MM.1S (cell line): ENCODE data around the gene CCR6.

Source experiments
- DNase-seq: peaks from one replicate; pipeline ENCODE4 v3.0.0-alpha.2; 2015
- H2AFZ ChIP-seq: fragments of 300-600 bp; sonication (generic); 2 replicates; pipeline ENCODE4 v1.6.0; 2016; ENCODE audit warnings: antibody characterized with exemption, low read length
- H3F3A ChIP-seq: fragments of 300-600 bp; sonication (generic); 2 replicates; pipeline ENCODE4 v1.6.1; 2016; ENCODE audit warnings: mild to moderate bottlenecking, antibody characterized with exemption, low read length, moderate library complexity, mixed read lengths; ENCODE audit not compliant: insufficient read depth
- H3K27ac ChIP-seq: fragments of 300-600 bp; sonication (generic); 2 replicates; pipeline ENCODE4 v1.5.1; 2016; ENCODE audit warnings: mild to moderate bottlenecking, low read length
- H3K27me3 ChIP-seq: fragments of 300-600 bp; sonication (generic); replicated peaks from 2 replicates; pipeline ENCODE4 v1.6.0; 2016; ENCODE audit warnings: low read length; ENCODE audit not compliant: insufficient read depth
- H3K36me3 ChIP-seq: fragments of 300-600 bp; sonication (generic); replicated peaks from 2 replicates; pipeline ENCODE4 v1.6.1; 2016; ENCODE audit warnings: mild to moderate bottlenecking, low read length, mixed read lengths; ENCODE audit not compliant: insufficient read depth
- H3K4me1 ChIP-seq: fragments of 300-600 bp; sonication (generic); 2 replicates; pipeline ENCODE4 v1.6.1; 2016; ENCODE audit warnings: low read length, mixed read lengths
- H3K4me2 ChIP-seq: fragments of 300-600 bp; sonication (generic); 2 replicates; pipeline ENCODE4 v1.6.0; 2016; ENCODE audit warnings: low read depth, low read length
- H3K4me3 ChIP-seq: fragments of 300-600 bp; sonication (generic); 2 replicates; pipeline ENCODE4 v1.5.1; 2016; ENCODE audit warnings: low read length, mixed read lengths
- H3K79me2 ChIP-seq: fragments of 300-600 bp; sonication (generic); 2 replicates; pipeline ENCODE4 v1.6.1; 2016; ENCODE audit warnings: mixed run types, low read length, mixed read lengths
- H3K9ac ChIP-seq: fragments of 300-600 bp; sonication (generic); 2 replicates; pipeline ENCODE4 v1.6.1; 2016; ENCODE audit warnings: low read length, mixed read lengths
- H3K9me2 ChIP-seq: fragments of 300-600 bp; sonication (generic); replicated peaks from 2 replicates; pipeline ENCODE4 v1.6.1; 2016; ENCODE audit warnings: mild to moderate bottlenecking, low read length, mixed read lengths; ENCODE audit not compliant: insufficient read depth
- H3K9me3 ChIP-seq: fragments of 300-600 bp; sonication (generic); replicated peaks from 2 replicates; pipeline ENCODE4 v1.6.1; 2016; ENCODE audit warnings: mild to moderate bottlenecking, low read length, mixed read lengths; ENCODE audit not compliant: insufficient read depth
- H4K20me1 ChIP-seq: fragments of 300-600 bp; sonication (generic); 2 replicates; pipeline ENCODE4 v1.6.1; 2016; ENCODE audit warnings: mild to moderate bottlenecking, low read length, moderate library complexity, mixed read lengths; ENCODE audit not compliant: insufficient read depth
- CTCF ChIP-seq: fragments of 300-600 bp; sonication (generic); IDR thresholded peaks from 2 replicates; pipeline ENCODE4 v1.5.1; 2016; ENCODE audit warnings: antibody characterized with exemption, low read length, mixed read lengths
- EZH2 ChIP-seq: fragments of 300-600 bp; sonication (generic); optimal IDR thresholded peaks from 2 replicates; pipeline ENCODE3; 2017; ENCODE audit warnings: low read depth, mild to moderate bottlenecking, antibody characterized with exemption, low read length, mixed read lengths
- EZH2phosphoT487 ChIP-seq: fragments of 300-600 bp; sonication (generic); IDR thresholded peaks from 2 replicates; pipeline ENCODE4 v1.6.1; 2018; ENCODE audit warnings: antibody characterized with exemption, low read length

CCR6 gene

GRCh38 chr6:167103041-167103891, 19.6 kb upstream of the CCR6 start:
- DNase-seq: peak; percentile 72
- Histone ChIP-seq H3F3A (no peaks in the 10 kb centered on the region), H3K4me1 (peaks cover 12% of the 10 kb centered on the region), H3K9me2 (no peaks in the 10 kb centered on the region), H3K4me3 (no peak overlapping the region), H3K9me3 (no peaks in the 10 kb centered on the region), H3K79me2 (no peaks in the 10 kb centered on the region), H3K27me3 (no peaks in the 10 kb centered on the region), H3K27ac (peak overlapping the region; percentile 16; the same call in 1 of the 2 replicates), H4K20me1 (no peaks in the 10 kb centered on the region), H2AFZ (no peak overlapping the region), H3K36me3 (no peaks in the 10 kb centered on the region), H3K9ac (no peak overlapping the region), H3K4me2 (peak overlapping the region; percentile 29; the same call in 1 of the 2 replicates)
- no peak for TF ChIP-seq EZH2
- no peak for TF ChIP-seq EZH2phosphoT487
- no peak for TF ChIP-seq CTCF

- Histone ChIP-seq H3K4me1 (peaks cover 12% of the 10 kb centered on the region), H4K20me1 (no peaks in the 10 kb centered on the region), H3K36me3 (no peaks in the 10 kb centered on the region), H3K9ac (no peak overlapping the region), H3K27ac (no peak overlapping the region), H3K9me2 (no peaks in the 10 kb centered on the region), H3K9me3 (no peaks in the 10 kb centered on the region), H3K27me3 (no peaks in the 10 kb centered on the region), H3K79me2 (no peaks in the 10 kb centered on the region), H2AFZ (no peak overlapping the region), H3K4me3 (no peak overlapping the region), H3K4me2 (no peak overlapping the region), H3F3A (no peaks in the 10 kb centered on the region)
- no peak for TF ChIP-seq CTCF
- no peak for TF ChIP-seq EZH2phosphoT487
- TF ChIP-seq EZH2: no peak
- DNase-seq: no peak
Measured at GRCh38 chr6:167104388-167104787, 18.5 kb upstream of the CCR6 start.

- Histone ChIP-seq H4K20me1 (no peaks in the 10 kb centered on the region), H3K9me2 (no peaks in the 10 kb centered on the region), H3K27me3 (no peaks in the 10 kb centered on the region), H3K4me1 (peaks cover 12% of the 10 kb centered on the region), H3K36me3 (no peaks in the 10 kb centered on the region), H3K9me3 (no peaks in the 10 kb centered on the region), H3K9ac (no peak overlapping the region), H3K4me3 (no peak overlapping the region), H3K4me2 (no peak overlapping the region), H3K27ac (no peak overlapping the region), H3F3A (no peaks in the 10 kb centered on the region), H3K79me2 (no peaks in the 10 kb centered on the region), H2AFZ (no peak overlapping the region)
- no peak for DNase-seq
- TF ChIP-seq CTCF (no peak), EZH2 (no peak), EZH2phosphoT487 (no peak)
Measured at GRCh38 chr6:167105060-167105459, 17.8 kb upstream of the CCR6 start.
